ENCODE measurements around the gene SLC24A3. TPM values are rescaled to one million over a fixed set of nuclear protein-coding genes. Genes with fewer than 3 reads are reported as not detected.

The SLC24A3 gene
- polyA plus RNA-seq, 1 donor (not counting 4 experiments of a cell fraction or from before 2014, with no cell fraction given): 0.17 TPM

DNA sequence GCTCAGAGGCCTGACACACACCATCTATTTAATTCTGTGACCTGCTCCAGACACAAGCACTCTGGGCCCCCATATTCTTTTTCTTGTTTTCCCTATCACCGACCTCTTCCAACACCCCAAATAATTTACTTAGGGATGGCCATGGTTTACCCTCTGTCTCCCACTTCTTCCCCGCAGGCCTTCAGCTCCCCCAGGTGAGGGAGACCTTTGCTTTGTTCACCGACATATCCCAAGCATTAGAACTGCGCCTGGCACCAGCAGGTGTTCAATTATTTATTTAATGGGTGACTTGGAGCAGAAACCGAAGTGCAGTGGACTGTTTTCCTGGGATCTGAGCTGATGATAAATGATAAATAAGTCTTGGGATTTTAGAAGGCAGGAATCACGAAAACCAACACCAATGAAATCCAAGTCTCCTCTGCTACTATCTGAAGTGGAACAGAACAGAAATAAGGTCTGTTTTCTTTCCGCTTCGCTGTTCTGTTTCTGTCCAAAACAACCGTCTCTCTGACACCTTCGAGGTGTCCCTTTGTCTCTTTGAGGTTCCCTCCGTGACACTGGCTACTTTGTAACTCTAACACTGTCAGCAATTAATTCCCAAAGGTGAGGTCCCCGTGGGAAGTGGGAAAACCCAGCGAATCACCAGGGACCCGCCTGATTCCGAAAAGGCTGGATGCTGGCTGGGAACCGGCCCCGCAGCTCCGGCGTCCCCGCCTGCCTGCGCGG, 544.5 kb downstream of the SLC24A3 start:
- H3K4me1 ChIP-seq (ENCODE audit: control insufficient read depth, extremely low read depth, insufficient read depth, low read length): peaks cover 14% of the 10 kb centered on the region
- peak overlapping the region; percentile 54 for H3K27ac ChIP-seq (ENCODE audit: control insufficient read depth, insufficient read depth, low read length)
- DNase-seq (ENCODE audit: low read depth, low spot score): no peak
- H3K36me3 ChIP-seq (ENCODE audit: control insufficient read depth in 2 of 2, extremely low read depth in 1 of 2, insufficient read depth in 2 of 2, low read length in 2 of 2): no peaks in the 10 kb centered on the region
- H3K9me3 ChIP-seq (ENCODE audit: control insufficient read depth, low read depth, low read length): no peaks in the 10 kb centered on the region
- peak overlapping the region; percentile 89 for H2AFZ ChIP-seq (ENCODE audit: control insufficient read depth, low read length)
- dilution Hi-C loops (cut with MboI; ENCODE audit: extremely low pct_ligation_motif_present, low sequenced_read_pairs): no loop called here
- peak overlapping the region; percentile 81 for H3K9ac ChIP-seq (ENCODE audit: control insufficient read depth, extremely low read depth, insufficient read depth, low read length)
- TF ChIP-seq, protein P1, sequence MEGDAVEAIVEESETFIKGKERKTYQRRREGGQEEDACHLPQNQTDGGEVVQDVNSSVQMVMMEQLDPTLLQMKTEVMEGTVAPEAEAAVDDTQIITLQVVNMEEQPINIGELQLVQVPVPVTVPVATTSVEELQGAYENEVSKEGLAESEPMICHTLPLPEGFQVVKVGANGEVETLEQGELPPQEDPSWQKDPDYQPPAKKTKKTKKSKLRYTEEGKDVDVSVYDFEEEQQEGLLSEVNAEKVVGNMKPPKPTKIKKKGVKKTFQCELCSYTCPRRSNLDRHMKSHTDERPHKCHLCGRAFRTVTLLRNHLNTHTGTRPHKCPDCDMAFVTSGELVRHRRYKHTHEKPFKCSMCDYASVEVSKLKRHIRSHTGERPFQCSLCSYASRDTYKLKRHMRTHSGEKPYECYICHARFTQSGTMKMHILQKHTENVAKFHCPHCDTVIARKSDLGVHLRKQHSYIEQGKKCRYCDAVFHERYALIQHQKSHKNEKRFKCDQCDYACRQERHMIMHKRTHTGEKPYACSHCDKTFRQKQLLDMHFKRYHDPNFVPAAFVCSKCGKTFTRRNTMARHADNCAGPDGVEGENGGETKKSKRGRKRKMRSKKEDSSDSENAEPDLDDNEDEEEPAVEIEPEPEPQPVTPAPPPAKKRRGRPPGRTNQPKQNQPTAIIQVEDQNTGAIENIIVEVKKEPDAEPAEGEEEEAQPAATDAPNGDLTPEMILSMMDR (optimal IDR thresholded peaks at IDR 0.05 in 1 of 3, IDR thresholded peaks at IDR 0.05 in 1 of 3, conservative IDR thresholded peaks at IDR 0.05 in 1 of 3; ENCODE audit: extremely low read depth in 1 of 3, insufficient read depth in 2 of 3, low read length in 3 of 3): no peak
- no peak for TF ChIP-seq EZH2 (IDR thresholded peaks at IDR 0.05; ENCODE audit: low read length)
- H3K79me2 ChIP-seq (ENCODE audit: control insufficient read depth, insufficient read depth, low read length): no peaks in the 10 kb centered on the region
- FAIRE-seq: no peak
- no peaks in the 10 kb centered on the region for H3K9me1 ChIP-seq (ENCODE audit: control insufficient read depth, extremely low read depth, insufficient read depth, low read length)
- peak overlapping the region; percentile 96 for H3K4me2 ChIP-seq (ENCODE audit: control insufficient read depth, extremely low read depth, insufficient read depth, low read depth, low read length)
- no peaks in the 10 kb centered on the region for H4K20me1 ChIP-seq (ENCODE audit: control insufficient read depth, extremely low read depth, insufficient read depth, low read length)
- no peaks in the 10 kb centered on the region for H3K27me3 ChIP-seq (ENCODE audit: control insufficient read depth, extremely low read depth, insufficient read depth, low read length)
- H3K4me3 ChIP-seq (ENCODE audit: control insufficient read depth in 2 of 3, extremely low read depth in 1 of 3, insufficient read depth in 2 of 3, low read depth in 1 of 3, low read length in 3 of 3): peak overlapping the region; percentile 76 to 81 (median 80)

DNA sequence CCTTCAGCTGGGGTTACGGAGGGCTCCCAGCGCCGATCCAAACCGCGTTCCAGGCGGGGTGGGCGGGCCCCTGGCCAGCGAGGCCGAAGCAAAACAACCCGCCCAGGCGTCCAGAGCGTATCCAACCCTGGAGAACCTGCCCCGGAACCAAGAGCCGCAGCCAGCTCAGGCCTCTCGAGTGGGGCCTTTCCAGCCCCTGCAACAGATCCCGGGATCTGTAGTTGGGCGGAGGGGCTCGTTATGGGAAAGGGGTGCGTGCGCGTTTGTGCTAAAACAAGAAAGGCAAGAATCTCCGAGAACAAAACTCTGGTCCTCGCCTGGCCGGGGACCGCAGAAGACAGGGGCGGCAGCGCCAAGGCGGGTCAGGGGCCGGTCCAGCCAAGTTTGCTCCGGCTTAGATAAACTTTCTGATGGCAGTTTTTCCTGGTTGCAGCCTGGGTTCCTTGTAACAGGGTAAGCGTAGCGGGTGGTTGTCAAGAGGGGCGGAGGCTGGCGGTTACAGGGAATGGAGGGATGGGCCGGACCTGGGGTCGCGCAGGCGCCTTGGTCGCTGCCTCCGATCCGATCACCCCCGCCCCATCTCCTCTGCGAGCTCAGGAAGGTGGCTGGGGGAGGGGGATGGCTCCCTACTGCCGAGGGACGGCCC, 545.2 kb downstream of the SLC24A3 start:
- H3K79me2 ChIP-seq (ENCODE audit: control insufficient read depth, insufficient read depth, low read length): no peaks in the 10 kb centered on the region
- peak overlapping the region; percentile 96 for H3K4me2 ChIP-seq (ENCODE audit: control insufficient read depth, extremely low read depth, insufficient read depth, low read depth, low read length)
- peak overlapping the region; percentile 76 to 81 (median 80) for H3K4me3 ChIP-seq (ENCODE audit: control insufficient read depth in 2 of 3, extremely low read depth in 1 of 3, insufficient read depth in 2 of 3, low read depth in 1 of 3, low read length in 3 of 3)
- no peaks in the 10 kb centered on the region for H3K9me1 ChIP-seq (ENCODE audit: control insufficient read depth, extremely low read depth, insufficient read depth, low read length)
- H3K9ac ChIP-seq (ENCODE audit: control insufficient read depth, extremely low read depth, insufficient read depth, low read length): peak overlapping the region; percentile 81
- no peaks in the 10 kb centered on the region for H4K20me1 ChIP-seq (ENCODE audit: control insufficient read depth, extremely low read depth, insufficient read depth, low read length)
- no peaks in the 10 kb centered on the region for H3K36me3 ChIP-seq (ENCODE audit: control insufficient read depth in 2 of 2, extremely low read depth in 1 of 2, insufficient read depth in 2 of 2, low read length in 2 of 2)
- FAIRE-seq: no peak
- H2AFZ ChIP-seq (ENCODE audit: control insufficient read depth, low read length): peak overlapping the region; percentile 89
- H3K27ac ChIP-seq (ENCODE audit: control insufficient read depth, insufficient read depth, low read length): peak overlapping the region; percentile 54
- no peak for TF ChIP-seq EZH2 (IDR thresholded peaks at IDR 0.05; ENCODE audit: low read length)
- TF ChIP-seq, protein P1 (optimal IDR thresholded peaks at IDR 0.05 in 1 of 3, IDR thresholded peaks at IDR 0.05 in 1 of 3, conservative IDR thresholded peaks at IDR 0.05 in 1 of 3; ENCODE audit: extremely low read depth in 1 of 3, insufficient read depth in 2 of 3, low read length in 3 of 3): no peak
- DNase-seq (ENCODE audit: low read depth, low spot score): peak; percentile 50
- dilution Hi-C loops (cut with MboI; ENCODE audit: extremely low pct_ligation_motif_present, low sequenced_read_pairs): no loop called here
- H3K27me3 ChIP-seq (ENCODE audit: control insufficient read depth, extremely low read depth, insufficient read depth, low read length): no peaks in the 10 kb centered on the region
- H3K9me3 ChIP-seq (ENCODE audit: control insufficient read depth, low read depth, low read length): no peaks in the 10 kb centered on the region
- peaks cover 14% of the 10 kb centered on the region for H3K4me1 ChIP-seq (ENCODE audit: control insufficient read depth, extremely low read depth, insufficient read depth, low read length)
